ENCODE results near the gene WDR88. TPM values are rescaled to one million over a fixed set of nuclear protein-coding genes. Genes with fewer than 3 reads are reported as not detected.
A peak's percentile ranks its signal among the peaks of the same experiment; 100 is the strongest.

WDR88 gene
- total RNA-seq, 1 donor from 2014 or later, result not detected

- Mint-ChIP-seq H3K4me3 (no peak overlapping the region), H3K4me1 (no peaks in the 10 kb centered on the region)
Measured at GRCh38 chr19:33093420-33094210, 38.3 kb upstream of the WDR88 start.

GRCh38 chr19:33094436-33095067 lies 37.4 kb upstream of the WDR88 start:
- Mint-ChIP-seq H3K27ac (ENCODE audit: unreplicated experiment) (no peak overlapping the region), H3K9me3 (no peaks in the 10 kb centered on the region), H3K36me3 (ENCODE audit: low read depth) (peaks cover 7% of the 10 kb centered on the region), H3K4me3 (no peak overlapping the region), H3K4me1 (no peaks in the 10 kb centered on the region), H3K27me3 (ENCODE audit: low read depth) (no peaks in the 10 kb centered on the region)
- no peak for TF ChIP-seq CTCF (conservative IDR thresholded peaks at IDR 0.05)
- DNase-seq (ENCODE audit: low read depth, low spot score), result no peak

More at GRCh38 chr19:33093420-33094210, 38.3 kb upstream of the WDR88 start:
- Mint-ChIP-seq H3K36me3 (ENCODE audit: low read depth) (peaks cover 8% of the 10 kb centered on the region), H3K27me3 (ENCODE audit: low read depth) (no peaks in the 10 kb centered on the region), H3K9me3 (no peaks in the 10 kb centered on the region), H3K27ac (ENCODE audit: unreplicated experiment) (no peak overlapping the region)
- no peak for TF ChIP-seq CTCF (conservative IDR thresholded peaks at IDR 0.05)
- no peak for DNase-seq (ENCODE audit: low read depth, low spot score)

- Mint-ChIP-seq H3K9me3 (no peaks in the 10 kb centered on the region), H3K4me3 (no peak overlapping the region), H3K27ac (ENCODE audit: unreplicated experiment) (no peak overlapping the region), H3K4me1 (peaks cover 7% of the 10 kb centered on the region), H3K36me3 (ENCODE audit: low read depth) (peaks cover 7% of the 10 kb centered on the region), H3K27me3 (ENCODE audit: low read depth) (no peaks in the 10 kb centered on the region)
- no peak for TF ChIP-seq CTCF (conservative IDR thresholded peaks at IDR 0.05)
- DNase-seq (ENCODE audit: low read depth, low spot score), result no peak
Measured at GRCh38 chr19:33096005-33096404, 35.9 kb upstream of the WDR88 start.

GRCh38 chr19:33098055-33098534 lies 33.8 kb upstream of the WDR88 start:
- Mint-ChIP-seq H3K36me3 (ENCODE audit: low read depth) (peaks cover 7% of the 10 kb centered on the region), H3K9me3 (no peaks in the 10 kb centered on the region), H3K4me3 (no peak overlapping the region), H3K27ac (ENCODE audit: unreplicated experiment) (no peak overlapping the region), H3K4me1 (peaks cover 10% of the 10 kb centered on the region), H3K27me3 (ENCODE audit: low read depth) (no peaks in the 10 kb centered on the region)
- no peak for DNase-seq (ENCODE audit: low read depth, low spot score)
- no peak for TF ChIP-seq CTCF (conservative IDR thresholded peaks at IDR 0.05)

GRCh38 chr19:33100894-33101644 lies 30.8 kb upstream of the WDR88 start:
- no peak for TF ChIP-seq CTCF (conservative IDR thresholded peaks at IDR 0.05)
- DNase-seq (ENCODE audit: low read depth, low spot score), result no peak
- peaks cover 10% of the 10 kb centered on the region for H3K4me1 Mint-ChIP-seq
- peak overlapping the region; percentile 56 for H3K4me3 Mint-ChIP-seq
- H3K36me3 Mint-ChIP-seq (ENCODE audit: low read depth), result peaks cover 7% of the 10 kb centered on the region
- H3K27ac Mint-ChIP-seq (ENCODE audit: unreplicated experiment), result peak overlapping the region; percentile 82
- no peaks in the 10 kb centered on the region for H3K27me3 Mint-ChIP-seq (ENCODE audit: low read depth)
- no peaks in the 10 kb centered on the region for H3K9me3 Mint-ChIP-seq

All from neural crest cell (in vitro differentiated cells).